Astrocyte (in vitro differentiated cells and primary cell): Measurements from ENCODE around the gene SERTM1. TPM values are rescaled to one million over a fixed set of nuclear protein-coding genes. Genes with fewer than 3 reads are reported as not detected.

Source experiments
- DNase-seq: peaks from one replicate; pipeline ENCODE4 v3.0.0-alpha.2; 2010; ENCODE audit warnings: low read depth
- FAIRE-seq: peaks from 2 replicates; lab custom pipeline; 2011; peaks lifted over from hg19 to GRCh38; lab: Jason Lieb, UNC
- H2AFZ ChIP-seq: 2 replicates; pipeline ENCODE4 v1.6.0; 2012; ENCODE audit warnings: low read depth, low read length, inconsistent platforms
- H3K27ac ChIP-seq: 2 replicates; pipeline ENCODE4 v1.5.1; 2011; ENCODE audit warnings: low read depth, low read length, inconsistent platforms
- H3K27me3 ChIP-seq: 2 replicates; pipeline ENCODE4 v1.6.0; 2011; ENCODE audit warnings: low read length, inconsistent platforms; ENCODE audit not compliant: insufficient read depth
- H3K36me3 ChIP-seq: 2 replicates; pipeline ENCODE4 v1.5.1; 2011; ENCODE audit warnings: low read length, inconsistent platforms; ENCODE audit not compliant: insufficient read depth
- H3K4me1 ChIP-seq: 2 replicates; pipeline ENCODE4 v1.5.1; 2011; ENCODE audit warnings: low read length, inconsistent platforms; ENCODE audit not compliant: insufficient read depth
- H3K4me2 ChIP-seq: 2 replicates; pipeline ENCODE4 v1.6.0; 2012; ENCODE audit warnings: low read length, inconsistent platforms
- H3K4me3 ChIP-seq: 2 replicates; pipeline ENCODE4 v1.5.1; 2011; ENCODE audit warnings: low read depth, mild to moderate bottlenecking, low read length, inconsistent platforms; ENCODE audit not compliant: insufficient read depth
- H3K79me2 ChIP-seq: 2 replicates; pipeline ENCODE4 v1.6.0; 2012; ENCODE audit warnings: mild to moderate bottlenecking, low read length, inconsistent platforms; ENCODE audit not compliant: insufficient read depth
- H3K9ac ChIP-seq: 2 replicates; pipeline ENCODE4 v1.6.0; 2012; ENCODE audit warnings: mild to moderate bottlenecking, low read length, inconsistent platforms
- H3K9me3 ChIP-seq: 2 replicates; pipeline ENCODE4 v1.5.1; 2012; ENCODE audit warnings: low read depth, mild to moderate bottlenecking, low read length, inconsistent platforms; ENCODE audit not compliant: insufficient read depth
- H4K20me1 ChIP-seq: 2 replicates; pipeline ENCODE4 v1.6.0; 2012; ENCODE audit warnings: low read length, inconsistent platforms; ENCODE audit not compliant: insufficient read depth
- H3K27ac Mint-ChIP-seq: one replicate; pipeline ENCODE4 v1.8.0; 2021; ENCODE audit warnings: mild to moderate bottlenecking, mixed read lengths; ENCODE audit not compliant: unreplicated experiment
- H3K27me3 Mint-ChIP-seq: one replicate; pipeline ENCODE4 v1.8.0; 2021; ENCODE audit warnings: low read depth, mixed read lengths; ENCODE audit not compliant: unreplicated experiment
- H3K36me3 Mint-ChIP-seq: one replicate; pipeline ENCODE4 v1.8.0; 2021; ENCODE audit warnings: low read depth, mixed read lengths; ENCODE audit not compliant: unreplicated experiment
- H3K4me1 Mint-ChIP-seq: one replicate; pipeline ENCODE4 v1.8.0; 2021; ENCODE audit warnings: low read depth, mixed read lengths; ENCODE audit not compliant: unreplicated experiment
- H3K4me3 Mint-ChIP-seq: one replicate; pipeline ENCODE4 v1.8.0; 2021; ENCODE audit warnings: mild to moderate bottlenecking, moderate library complexity, mixed read lengths; ENCODE audit not compliant: unreplicated experiment
- H3K9me3 Mint-ChIP-seq: one replicate; pipeline ENCODE4 v1.8.0; 2021; ENCODE audit warnings: mild to moderate bottlenecking, mixed read lengths; ENCODE audit not compliant: unreplicated experiment
- EZH2 ChIP-seq: IDR thresholded peaks from 2 replicates; pipeline ENCODE4 v1.6.1; 2012; ENCODE audit warnings: mild to moderate bottlenecking, low read length, inconsistent platforms; ENCODE audit not compliant: insufficient read depth
- total RNA-seq: library from RNA; stranded (reverse); gene quantifications from 2 replicates; pipeline ENCODE4 v1.2.1, GENCODE V29; 2021
- TF ChIP-seq, protein P1 (sequence below): IDR thresholded peaks from 2 replicates; pipeline ENCODE4 v1.5.1; 2011; ENCODE audit warnings: low read depth, mild to moderate bottlenecking, inconsistent platforms, low read length, moderate library complexity; ENCODE audit not compliant: insufficient read depth

Gene SERTM1
- total RNA-seq, 1 donor from 2014 or later = 0.34 TPM

DNA sequence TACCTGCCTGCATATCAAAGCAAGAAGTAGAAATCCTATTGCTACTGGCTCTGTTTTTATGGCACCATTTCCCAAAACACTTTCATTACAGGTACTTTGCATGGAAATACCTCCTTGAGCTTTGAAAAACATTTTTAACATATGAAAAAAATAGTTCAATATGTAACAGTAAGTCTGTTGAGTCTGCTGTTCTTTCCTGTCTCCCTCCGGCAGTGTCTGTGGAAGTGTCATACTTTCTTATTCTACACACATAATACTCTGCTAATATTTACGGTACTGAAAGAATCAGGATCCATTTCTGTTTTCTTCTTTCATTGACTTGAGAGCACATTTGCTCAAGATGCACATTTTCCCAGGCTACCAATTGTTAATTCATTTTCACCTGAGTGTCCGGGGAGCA, 8.2 kb upstream of the SERTM1 start:
- Mint-ChIP-seq H3K4me1 (peaks cover 3% of the 10 kb centered on the region), H3K36me3 (no peaks in the 10 kb centered on the region), H3K27me3 (peaks cover 16% of the 10 kb centered on the region), H3K4me3 (no peak overlapping the region), H3K27ac (no peak overlapping the region), H3K9me3 (peaks cover 6% of the 10 kb centered on the region)
- no peaks in the 10 kb centered on the region for H4K20me1 ChIP-seq
- DNase-seq (no peak), FAIRE-seq (no peak)
- H3K9ac ChIP-seq = no peak overlapping the region
- H3K27ac ChIP-seq = no peak overlapping the region
- H3K4me3 ChIP-seq = no peak overlapping the region
- H3K4me2 ChIP-seq = no peak overlapping the region
- TF ChIP-seq, protein P1, sequence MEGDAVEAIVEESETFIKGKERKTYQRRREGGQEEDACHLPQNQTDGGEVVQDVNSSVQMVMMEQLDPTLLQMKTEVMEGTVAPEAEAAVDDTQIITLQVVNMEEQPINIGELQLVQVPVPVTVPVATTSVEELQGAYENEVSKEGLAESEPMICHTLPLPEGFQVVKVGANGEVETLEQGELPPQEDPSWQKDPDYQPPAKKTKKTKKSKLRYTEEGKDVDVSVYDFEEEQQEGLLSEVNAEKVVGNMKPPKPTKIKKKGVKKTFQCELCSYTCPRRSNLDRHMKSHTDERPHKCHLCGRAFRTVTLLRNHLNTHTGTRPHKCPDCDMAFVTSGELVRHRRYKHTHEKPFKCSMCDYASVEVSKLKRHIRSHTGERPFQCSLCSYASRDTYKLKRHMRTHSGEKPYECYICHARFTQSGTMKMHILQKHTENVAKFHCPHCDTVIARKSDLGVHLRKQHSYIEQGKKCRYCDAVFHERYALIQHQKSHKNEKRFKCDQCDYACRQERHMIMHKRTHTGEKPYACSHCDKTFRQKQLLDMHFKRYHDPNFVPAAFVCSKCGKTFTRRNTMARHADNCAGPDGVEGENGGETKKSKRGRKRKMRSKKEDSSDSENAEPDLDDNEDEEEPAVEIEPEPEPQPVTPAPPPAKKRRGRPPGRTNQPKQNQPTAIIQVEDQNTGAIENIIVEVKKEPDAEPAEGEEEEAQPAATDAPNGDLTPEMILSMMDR = no peak
- no peak for TF ChIP-seq EZH2
- no peaks in the 10 kb centered on the region for H3K79me2 ChIP-seq
- H3K4me1 ChIP-seq = no peaks in the 10 kb centered on the region
- no peak overlapping the region for H2AFZ ChIP-seq
- no peaks in the 10 kb centered on the region for H3K36me3 ChIP-seq
- no peaks in the 10 kb centered on the region for H3K27me3 ChIP-seq
- no peaks in the 10 kb centered on the region for H3K9me3 ChIP-seq

DNA sequence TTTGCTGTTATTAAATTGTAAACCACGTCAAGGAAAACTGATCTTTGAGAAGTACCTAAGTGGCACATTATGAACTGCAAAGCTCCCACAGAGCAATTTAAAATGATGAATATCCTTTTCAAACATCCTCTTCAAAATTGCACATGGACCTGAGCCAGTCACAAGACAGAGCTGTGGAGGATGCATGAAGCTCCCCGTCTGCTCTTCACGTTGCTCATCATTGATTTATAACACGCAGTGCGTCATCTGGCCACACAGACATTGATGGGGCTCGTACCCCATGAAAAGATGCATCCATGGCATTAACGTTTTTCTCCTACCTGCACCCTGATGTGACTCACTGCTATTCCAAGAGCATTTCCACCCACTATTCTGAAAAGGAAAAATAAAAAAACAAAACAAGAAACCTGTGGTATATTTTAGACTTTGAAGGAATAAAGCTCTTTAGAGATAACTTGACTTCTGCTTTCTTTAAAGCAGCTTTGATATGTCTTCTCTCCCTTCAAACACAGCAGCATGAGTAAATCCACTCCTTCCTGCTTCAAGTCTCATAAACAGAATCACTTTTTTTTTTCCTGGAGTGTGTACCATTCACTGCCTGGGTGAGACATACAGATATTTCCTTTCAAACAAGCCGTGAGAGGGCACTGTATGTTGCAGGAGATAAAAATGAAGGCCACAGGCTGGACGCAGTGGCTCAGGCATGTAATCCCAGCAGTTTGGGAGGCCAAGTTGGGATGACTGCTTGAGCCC, 7.2 kb upstream of the SERTM1 start:
- Histone ChIP-seq H3K4me3 (no peak overlapping the region), H3K27ac (no peak overlapping the region), H3K9me3 (no peaks in the 10 kb centered on the region), H3K9ac (no peak overlapping the region), H3K79me2 (no peaks in the 10 kb centered on the region), H3K36me3 (no peaks in the 10 kb centered on the region), H2AFZ (no peak overlapping the region), H4K20me1 (no peaks in the 10 kb centered on the region), H3K27me3 (peaks cover 3% of the 10 kb centered on the region), H3K4me1 (no peaks in the 10 kb centered on the region), H3K4me2 (no peak overlapping the region)
- no peaks in the 10 kb centered on the region for H3K36me3 Mint-ChIP-seq
- peaks cover 6% of the 10 kb centered on the region for H3K9me3 Mint-ChIP-seq
- peaks cover 3% of the 10 kb centered on the region for H3K4me1 Mint-ChIP-seq
- DNase-seq (no peak), FAIRE-seq (no peak)
- H3K27ac Mint-ChIP-seq = no peak overlapping the region
- TF ChIP-seq, protein P1 = no peak
- TF ChIP-seq EZH2 = no peak
- H3K27me3 Mint-ChIP-seq = peaks cover 21% of the 10 kb centered on the region
- no peak overlapping the region for H3K4me3 Mint-ChIP-seq

- FAIRE-seq (no peak), DNase-seq (no peak)
- TF ChIP-seq, protein P1 = no peak
- no peak for TF ChIP-seq EZH2
- no peak overlapping the region for H3K9ac ChIP-seq
- no peaks in the 10 kb centered on the region for H3K79me2 ChIP-seq
- H3K27ac ChIP-seq = no peak overlapping the region
- H3K36me3 Mint-ChIP-seq = no peaks in the 10 kb centered on the region
- H3K27me3 ChIP-seq = peaks cover 10% of the 10 kb centered on the region
- peaks cover 6% of the 10 kb centered on the region for H3K9me3 Mint-ChIP-seq
- no peaks in the 10 kb centered on the region for H3K36me3 ChIP-seq
- no peak overlapping the region for H3K27ac Mint-ChIP-seq
- H3K4me1 ChIP-seq = no peaks in the 10 kb centered on the region
- H3K4me1 Mint-ChIP-seq = peaks cover 3% of the 10 kb centered on the region
- H2AFZ ChIP-seq = no peak overlapping the region
- no peaks in the 10 kb centered on the region for H3K9me3 ChIP-seq
- no peak overlapping the region for H3K4me3 ChIP-seq
- no peak overlapping the region for H3K4me2 ChIP-seq
- no peak overlapping the region for H3K4me3 Mint-ChIP-seq
- H4K20me1 ChIP-seq = no peaks in the 10 kb centered on the region
- H3K27me3 Mint-ChIP-seq = peaks cover 32% of the 10 kb centered on the region
Measured at GRCh38 chr13:36668316-36668715, 5.5 kb upstream of the SERTM1 start.
